Activated T-helper 1 cell treated with Interleukin-2 at 50 U/mL for 16 hours (primary cell): ENCODE data around the gene ZBTB44.
"Not testable (repeated sequence)": the region's sequence is repeated elsewhere in the genome, so short reads cannot be mapped to it uniquely, and the experiment has no call there.

Source experiments
- DNase-seq: peaks from one replicate; pipeline ENCODE4 v3.0.0-alpha.2; 2020; ENCODE audit warnings: low read depth

The ZBTB44 gene

GRCh38 chr11:130247319-130247718 is 67.4 kb downstream of the ZBTB44 start:
- no peak for DNase-seq

- DNase-seq: no peak
Measured at GRCh38 chr11:130246738-130247137, 68.0 kb downstream of the ZBTB44 start.

- no peak for DNase-seq
Measured at GRCh38 chr11:130246270-130246669, 68.4 kb downstream of the ZBTB44 start.

GRCh38 chr11:130245375-130245774 is 69.3 kb downstream of the ZBTB44 start:
- not testable (repeated sequence) for DNase-seq

DNA sequence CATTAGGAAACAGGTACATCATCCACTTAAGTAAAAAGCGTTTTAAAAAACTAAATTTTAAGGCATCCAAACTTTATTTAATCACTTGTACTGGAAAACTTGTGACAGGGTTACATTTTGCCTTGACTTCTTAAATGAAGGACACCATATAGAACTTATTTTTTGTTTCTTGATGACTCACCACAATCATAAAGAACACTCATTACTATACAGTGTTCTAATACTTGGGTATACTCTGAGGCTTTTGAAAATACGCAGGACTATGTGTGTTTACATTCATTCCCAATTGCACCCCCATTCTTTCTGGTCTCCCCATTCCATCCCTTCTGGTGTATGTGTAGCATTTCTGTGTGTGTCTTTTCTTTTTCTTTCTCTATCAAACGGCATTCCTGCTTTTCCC is 69.9 kb downstream of the ZBTB44 start:
- DNase-seq: no peak

GRCh38 chr11:130243816-130244215 is 70.9 kb downstream of the ZBTB44 start:
- no peak for DNase-seq

DNA sequence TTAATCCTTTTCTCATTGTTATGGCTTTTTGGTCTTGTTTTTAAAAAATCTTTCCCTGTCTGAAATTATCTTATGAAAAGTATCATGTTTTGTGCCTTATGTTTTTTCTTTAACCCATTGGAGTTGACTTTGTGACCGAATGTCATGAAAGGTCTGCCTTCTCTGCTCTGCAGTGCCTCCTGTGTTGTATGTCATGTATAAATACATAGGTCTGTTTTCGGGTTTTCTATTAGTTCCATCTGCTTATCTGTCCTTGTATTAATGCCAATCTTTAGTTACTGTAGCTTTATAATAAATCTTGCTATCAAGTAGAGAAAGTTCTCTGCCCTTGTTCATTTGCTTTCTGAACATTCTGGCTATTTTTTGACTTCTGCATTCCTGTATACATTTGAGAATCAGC is 73.0 kb downstream of the ZBTB44 start:
- no peak for DNase-seq

GRCh38 chr11:130237282-130238006 is 77.3 kb downstream of the ZBTB44 start:
- no peak for DNase-seq

- no peak for DNase-seq
Measured at GRCh38 chr11:130234315-130234714, 80.4 kb downstream of the ZBTB44 start.

- not testable (repeated sequence) for DNase-seq
Measured at GRCh38 chr11:130233888-130234287, 80.8 kb downstream of the ZBTB44 start.

- not testable (repeated sequence) for DNase-seq
Measured at GRCh38 chr11:130233486-130233885, 81.2 kb downstream of the ZBTB44 start.

DNA sequence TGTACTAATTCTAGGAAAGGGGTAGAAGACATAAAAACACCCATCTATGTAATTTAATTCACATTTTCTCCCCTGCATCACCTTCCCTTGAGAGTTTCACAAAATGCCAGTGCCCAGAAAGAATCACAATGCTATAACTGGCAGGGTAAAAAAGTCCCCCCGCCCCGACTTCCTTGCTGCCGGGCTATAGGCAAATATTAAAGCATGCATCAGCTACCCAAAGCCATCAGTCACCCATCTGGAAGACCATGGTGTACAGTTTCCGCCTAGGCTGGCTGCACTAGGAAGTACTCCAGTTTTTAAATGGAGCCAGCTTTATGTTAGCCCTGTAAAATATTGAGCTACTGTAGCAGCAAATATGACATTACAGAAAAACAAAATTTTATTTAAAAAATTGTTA is 87.3 kb downstream of the ZBTB44 start:
- no peak for DNase-seq

DNA sequence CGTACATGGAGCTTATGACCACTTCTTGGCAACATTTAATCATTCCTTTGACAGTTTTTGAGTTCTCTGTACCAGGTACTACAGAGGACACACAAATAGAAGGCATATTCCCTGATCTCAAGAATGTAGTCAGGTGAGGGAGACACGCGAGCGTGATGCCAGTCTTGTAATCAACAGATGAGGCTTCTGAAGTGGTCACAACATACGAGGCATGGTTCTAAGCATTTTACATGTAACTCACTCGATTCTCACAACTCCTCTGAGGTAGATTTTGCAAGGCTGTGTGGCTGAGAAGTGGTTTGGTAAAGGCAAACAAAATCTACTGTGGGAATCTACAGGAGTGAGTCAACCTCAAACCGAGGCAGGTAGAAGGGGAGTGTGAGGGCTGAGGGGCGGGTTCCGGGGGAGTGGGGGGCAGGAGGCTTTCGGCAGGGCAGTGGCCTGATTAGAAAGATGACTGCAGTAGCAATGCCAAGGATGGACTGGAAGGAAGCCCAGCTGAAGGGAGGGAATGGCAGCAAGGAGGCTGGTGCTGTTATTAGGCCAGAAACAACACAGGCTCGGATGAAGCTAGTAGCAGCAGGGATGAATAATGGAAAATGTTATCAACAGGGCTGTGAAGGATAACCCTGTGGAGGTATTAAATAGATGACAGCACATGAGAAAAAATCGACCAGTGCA is 91.3 kb downstream of the ZBTB44 start:
- no peak for DNase-seq

DNA sequence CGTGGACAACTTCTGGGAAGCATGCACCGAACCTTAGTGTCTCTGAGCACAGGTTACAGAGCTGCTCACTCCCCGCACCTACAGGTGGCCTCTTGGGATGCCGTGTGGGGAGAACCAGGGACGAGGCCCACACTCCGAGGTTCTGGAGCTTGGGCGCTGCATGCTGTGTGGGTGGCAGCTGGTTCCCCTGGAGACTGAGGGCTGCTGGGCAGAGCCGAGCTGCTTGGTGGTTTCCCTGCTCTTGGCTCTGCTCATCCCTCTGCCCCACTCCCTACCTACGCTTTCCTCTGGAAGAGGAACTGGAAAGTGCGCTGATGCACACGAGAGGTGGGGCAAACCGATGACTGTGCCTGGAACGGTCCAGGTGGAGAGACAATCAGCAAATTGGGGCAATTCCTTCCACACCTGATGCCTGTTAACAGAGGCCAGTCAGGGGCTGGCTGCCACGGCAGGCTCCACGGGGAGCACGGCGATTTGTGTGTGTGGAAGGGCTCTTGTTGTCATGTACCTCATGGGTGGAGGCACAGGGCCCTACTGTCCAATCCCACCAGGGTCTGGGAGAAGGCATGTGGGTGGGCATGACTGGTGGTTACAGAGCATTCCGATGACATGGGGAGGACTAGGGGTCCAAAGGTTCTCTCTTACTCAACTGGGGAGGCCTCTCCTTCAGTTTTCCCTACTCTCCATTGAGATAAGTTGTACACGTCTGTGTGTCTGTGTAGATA is 94.2 kb downstream of the ZBTB44 start:
- no peak for DNase-seq

DNA sequence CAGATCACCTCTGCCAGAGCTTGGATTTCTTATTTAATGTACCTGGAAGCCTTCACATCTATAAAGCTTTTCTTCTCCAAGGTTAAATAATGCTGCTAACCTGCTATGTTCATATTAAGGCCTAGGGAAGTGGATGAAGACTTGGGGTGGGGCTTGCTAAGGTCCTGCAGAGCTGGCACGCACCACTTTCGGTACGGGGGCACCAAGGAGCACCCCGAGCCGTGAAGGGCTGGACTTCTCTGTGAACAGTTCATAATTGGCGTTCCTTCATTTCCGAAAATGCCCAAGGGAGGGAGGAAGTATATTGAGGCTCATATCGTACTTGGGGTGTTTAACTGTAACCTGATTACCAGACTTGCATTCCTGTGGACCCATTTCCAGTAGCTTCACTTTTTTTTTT is 95.6 kb downstream of the ZBTB44 start:
- no peak for DNase-seq

- DNase-seq: no peak
Measured at GRCh38 chr11:130218501-130219070, 96.1 kb downstream of the ZBTB44 start.

GRCh38 chr11:130217133-130218031 is 97.3 kb downstream of the ZBTB44 start:
- no peak for DNase-seq

DNA sequence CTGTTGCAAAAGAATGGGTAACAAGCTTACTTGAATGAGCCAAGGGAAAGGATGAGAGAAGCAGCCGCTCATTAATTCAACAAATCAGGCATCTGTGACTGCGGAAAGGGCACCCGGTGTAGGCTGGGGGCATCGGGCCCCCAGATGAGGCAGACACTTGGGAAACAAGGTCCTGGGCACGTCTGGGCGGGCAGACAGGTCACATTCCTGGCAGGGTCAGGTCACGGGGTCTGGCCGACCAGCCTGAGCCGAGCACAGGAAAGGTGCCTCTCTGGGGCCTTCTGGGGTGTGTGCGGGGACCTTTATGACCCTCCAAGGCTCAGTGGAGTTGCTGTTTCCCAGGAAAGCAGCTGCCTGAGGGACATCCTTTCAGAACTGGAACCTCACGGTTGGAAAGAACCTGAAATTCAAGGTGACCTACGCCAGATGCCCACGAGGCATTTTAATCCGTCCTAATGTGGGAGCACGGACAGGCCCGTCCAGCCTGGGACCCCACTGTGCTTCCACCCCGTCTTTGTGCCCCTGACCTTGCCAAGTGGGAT is 98.1 kb downstream of the ZBTB44 start:
- no peak for DNase-seq

GRCh38 chr11:130216221-130216550 is 98.5 kb downstream of the ZBTB44 start:
- no peak for DNase-seq

DNA sequence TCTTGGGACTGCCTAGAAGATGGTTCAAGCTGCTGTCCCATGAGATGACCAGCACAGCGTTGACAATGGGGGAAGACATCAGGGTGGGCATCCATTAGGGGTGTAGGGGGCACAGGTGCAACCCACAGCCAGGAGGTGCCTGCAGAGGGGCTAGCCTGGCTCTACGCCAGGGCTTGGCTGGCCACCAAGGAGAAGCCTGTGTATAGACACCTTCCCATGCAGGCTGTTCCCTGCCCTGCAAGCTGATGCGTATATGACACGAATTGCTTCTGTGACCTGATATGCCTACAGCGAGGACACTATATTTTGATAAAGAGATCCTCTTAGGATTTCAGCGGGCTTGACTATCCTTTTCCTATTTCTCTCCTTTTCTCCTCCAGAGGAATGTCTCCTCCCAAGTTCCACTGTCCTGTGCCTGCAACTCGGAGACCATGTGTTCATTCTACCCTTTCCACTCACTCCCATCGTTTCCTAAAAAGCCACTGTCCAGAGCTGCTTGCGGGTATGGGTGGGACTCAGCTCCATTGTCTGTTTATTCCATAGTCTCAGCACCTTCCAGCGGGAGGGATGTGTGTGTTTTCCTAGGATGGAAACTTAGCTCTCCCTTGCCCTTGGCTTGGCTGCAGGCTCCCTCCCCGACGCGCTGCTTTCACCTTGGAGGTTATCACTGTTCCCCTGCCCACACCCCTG is 99.0 kb downstream of the ZBTB44 start:
- DNase-seq: no peak
